Neural progenitor cell (in vitro differentiated cells): Measurements from ENCODE around the gene FASLG.

ENCODE experiments used
- EZH2 ChIP-seq: fragments of 200-600 bp; sonication (generic); IDR thresholded peaks from 2 replicates; pipeline ENCODE4 v1.6.1; 2017; ENCODE audit warnings: antibody characterized with exemption, mild to moderate bottlenecking, moderate library complexity
- EZH2phosphoT487 ChIP-seq: fragments of 200-600 bp; sonication (generic); IDR thresholded peaks from 2 replicates; pipeline ENCODE4 v1.6.1; 2017; ENCODE audit warnings: antibody characterized with exemption
- TF ChIP-seq, protein P1 (sequence below): fragments of 200-600 bp; sonication (generic); IDR thresholded peaks from 2 replicates; pipeline ENCODE4 v1.5.1; 2017; ENCODE audit warnings: antibody characterized with exemption, mild to moderate bottlenecking

- TF ChIP-seq EZH2, result no peak
- TF ChIP-seq, protein P1, sequence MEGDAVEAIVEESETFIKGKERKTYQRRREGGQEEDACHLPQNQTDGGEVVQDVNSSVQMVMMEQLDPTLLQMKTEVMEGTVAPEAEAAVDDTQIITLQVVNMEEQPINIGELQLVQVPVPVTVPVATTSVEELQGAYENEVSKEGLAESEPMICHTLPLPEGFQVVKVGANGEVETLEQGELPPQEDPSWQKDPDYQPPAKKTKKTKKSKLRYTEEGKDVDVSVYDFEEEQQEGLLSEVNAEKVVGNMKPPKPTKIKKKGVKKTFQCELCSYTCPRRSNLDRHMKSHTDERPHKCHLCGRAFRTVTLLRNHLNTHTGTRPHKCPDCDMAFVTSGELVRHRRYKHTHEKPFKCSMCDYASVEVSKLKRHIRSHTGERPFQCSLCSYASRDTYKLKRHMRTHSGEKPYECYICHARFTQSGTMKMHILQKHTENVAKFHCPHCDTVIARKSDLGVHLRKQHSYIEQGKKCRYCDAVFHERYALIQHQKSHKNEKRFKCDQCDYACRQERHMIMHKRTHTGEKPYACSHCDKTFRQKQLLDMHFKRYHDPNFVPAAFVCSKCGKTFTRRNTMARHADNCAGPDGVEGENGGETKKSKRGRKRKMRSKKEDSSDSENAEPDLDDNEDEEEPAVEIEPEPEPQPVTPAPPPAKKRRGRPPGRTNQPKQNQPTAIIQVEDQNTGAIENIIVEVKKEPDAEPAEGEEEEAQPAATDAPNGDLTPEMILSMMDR, result no peak
- TF ChIP-seq EZH2phosphoT487, result no peak
Measured at GRCh38 chr1:172680244-172680643, 21.3 kb downstream of the FASLG start.
